ENCODE data around the gene SRGAP1. TPM values are rescaled to one million over a fixed set of nuclear protein-coding genes. Genes with fewer than 3 reads are reported as not detected.

Gene SRGAP1
- total and polyA plus RNA-seq, 2 of the 4 experiments (the other 2 are of a cell fraction): 10.0 to 10.2 TPM

DNA sequence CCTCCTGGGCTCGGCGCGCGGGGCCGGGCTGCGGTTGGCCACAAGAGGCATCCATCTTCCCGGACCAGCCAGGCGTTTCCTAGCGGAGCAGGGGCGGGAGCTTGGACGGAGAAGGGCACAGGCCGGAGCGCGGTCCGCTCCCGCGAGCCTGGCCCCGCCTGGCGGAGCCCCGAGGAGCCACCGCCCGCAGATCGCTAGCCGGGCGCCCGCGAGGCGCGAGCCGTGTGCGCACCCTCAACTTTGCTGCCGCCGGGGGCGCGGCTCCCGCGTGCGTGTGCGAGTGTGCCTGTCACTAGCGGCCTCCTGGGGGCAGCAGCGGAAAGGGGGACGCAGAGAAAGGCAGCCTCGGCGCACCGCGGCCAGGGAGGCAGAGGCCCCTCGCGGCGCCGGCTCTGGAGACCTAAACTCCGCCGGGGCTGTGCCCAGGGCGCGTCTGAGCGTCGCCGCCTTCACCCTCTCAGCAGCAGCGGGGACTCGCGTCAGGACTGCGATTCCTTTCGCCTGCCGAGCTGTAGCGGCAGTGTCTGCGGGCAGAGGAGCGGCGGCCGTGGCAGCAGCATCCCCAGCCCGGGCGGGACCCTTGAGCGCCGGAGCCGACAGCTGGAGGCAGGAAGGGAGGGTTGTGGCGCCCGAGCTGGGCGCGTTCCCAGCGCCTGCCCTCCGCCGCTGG, 644 bp upstream of the SRGAP1 start (continued):
- peak; percentile 99 for TF ChIP-seq CTCF (conservative IDR thresholded peaks at IDR 0.05; ENCODE audit: low read depth, low read length)
- peak; percentile 87; the same call in 1 of the 2 replicates for TF ChIP-seq MAZ (IDR thresholded peaks at IDR 0.05; ENCODE audit: borderline replicate concordance, low read depth, low read length)
- no peak; the same call in 1 of the 2 replicates for TF ChIP-seq POLR2A (IDR thresholded peaks at IDR 0.05; ENCODE audit: low read depth, low read length)
- no peak for TF ChIP-seq NFE2L2 (IDR thresholded peaks at IDR 0.05; ENCODE audit: low read depth, low read length)
- peak; percentile 98 for TF ChIP-seq RAD21 (IDR thresholded peaks at IDR 0.05; ENCODE audit: low read length)
